Liver (tissue), 3 donors: ENCODE results near the gene ZNF879.

Experiments
- ATF3 ChIP-seq: IDR thresholded peaks from 2 replicates; pipeline ENCODE4 v1.6.1; 2016; ENCODE audit warnings: antibody characterized with exemption
- CTCF ChIP-seq: fragments of 150-350 bp; IDR thresholded peaks from 2 replicates; pipeline ENCODE4 v1.5.1; 2017; ENCODE audit warnings: improper control_type of control experiment, low read depth, low read length; ENCODE audit not compliant: missing input control
- FOXA1 ChIP-seq: IDR thresholded peaks from 2 replicates; pipeline ENCODE4 v1.6.1; 2016; ENCODE audit warnings: antibody characterized with exemption
- GABPA ChIP-seq, 2 donors: IDR thresholded peaks in 1 of 2; conservative IDR thresholded peaks in 1 of 2; 2 replicates each; pipeline ENCODE4 v1.6.1; 2016; ENCODE audit warnings: antibody characterized with exemption in 2 of 2, mild to moderate bottlenecking in 1 of 2, moderate library complexity in 1 of 2
- JUND ChIP-seq, 2 donors: IDR thresholded peaks; 2 replicates each; pipeline ENCODE4 v1.6.1; 2016; ENCODE audit warnings: antibody characterized with exemption in 2 of 2
- MAX ChIP-seq: IDR thresholded peaks from 2 replicates; pipeline ENCODE4 v1.6.1; 2016; ENCODE audit warnings: antibody characterized with exemption
- RAD21 ChIP-seq, 2 donors: IDR thresholded peaks; 2 replicates each; pipeline ENCODE4 v1.6.1; 2016; ENCODE audit warnings: antibody characterized with exemption in 2 of 2, mild to moderate bottlenecking in 2 of 2
- RXRA ChIP-seq, 2 donors: IDR thresholded peaks; 2 replicates each; pipeline ENCODE4 v1.6.1; 2017 to 2018; ENCODE audit warnings: antibody characterized with exemption in 2 of 2, mild to moderate bottlenecking in 1 of 2
- SP1 ChIP-seq: IDR thresholded peaks from 2 replicates; pipeline ENCODE4 v1.6.1; 2018; ENCODE audit warnings: antibody characterized with exemption, mild to moderate bottlenecking
- YY1 ChIP-seq: IDR thresholded peaks from 2 replicates; pipeline ENCODE4 v1.6.1; 2016; ENCODE audit warnings: antibody characterized with exemption, mild to moderate bottlenecking
- ZBTB33 ChIP-seq: IDR thresholded peaks from 2 replicates; pipeline ENCODE4 v1.6.1; 2016; ENCODE audit warnings: antibody characterized with exemption
- donor health status: healthy.
- donor health status: healthy.

GRCh38 chr5:178992291-178992895 is 31.2 kb upstream of the ZNF879 start:
- TF ChIP-seq CTCF (no peak), ZBTB33 (no peak), SP1 (no peak), GABPA (IDR thresholded peaks at IDR 0.05 in 1 of 2, conservative IDR thresholded peaks at IDR 0.05 in 1 of 2) (no peak), JUND (IDR thresholded peaks at IDR 0.05) (no peak), FOXA1 (no peak), MAX (no peak), RAD21 (IDR thresholded peaks at IDR 0.05) (no peak), ATF3 (no peak), RXRA (IDR thresholded peaks at IDR 0.05) (no peak), YY1 (no peak)
